ENCODE results near the gene COG3.

GRCh38 chr13:45439781-45440462 lies 24.8 kb upstream of the COG3 start:
- TF ChIP-seq CTCF (IDR thresholded peaks at IDR 0.05) (no peak), POLR2A (IDR thresholded peaks at IDR 0.05) (no peak)
